GM21528 (cell line): ENCODE data around the gene OTUB2.
A peak's percentile ranks its signal among the peaks of the same experiment; 100 is the strongest.
"Not testable (repeated sequence)": the region's sequence is repeated elsewhere in the genome, so short reads cannot be mapped to it uniquely, and the experiment has no call there.

Experiments
- ATAC-seq: cut with Tn5 transposase; IDR thresholded peaks from one replicate; pipeline ENCODE4 v1.9.1; 2021; ENCODE audit warnings: mild to moderate bottlenecking, moderate library complexity; ENCODE audit not compliant: unreplicated experiment, low FRiP score

Gene OTUB2

GRCh38 chr14:94052199-94052598 lies 26.1 kb downstream of the OTUB2 start:
- ATAC-seq, result no peak

GRCh38 chr14:94052662-94053061 lies 26.5 kb downstream of the OTUB2 start:
- ATAC-seq, result no peak

- ATAC-seq, result no peak
These were observed 28.3 kb downstream of the OTUB2 start for GRCh38 chr14:94054401-94054800.

GRCh38 chr14:94054936-94055335 lies 28.8 kb downstream of the OTUB2 start:
- ATAC-seq, result no peak

- ATAC-seq, result peak; percentile 77
These were observed 30.6 kb downstream of the OTUB2 start for GRCh38 chr14:94056579-94057308.

- no peak for ATAC-seq
These were observed 32.1 kb downstream of the OTUB2 start for GRCh38 chr14:94058128-94058673.

GRCh38 chr14:94058674-94059138 lies 32.6 kb downstream of the OTUB2 start:
- ATAC-seq, result no peak

GRCh38 chr14:94059998-94060397 lies 33.9 kb downstream of the OTUB2 start:
- no peak for ATAC-seq

- no peak for ATAC-seq
These were observed 36.3 kb downstream of the OTUB2 start for GRCh38 chr14:94062344-94062940.

GRCh38 chr14:94066089-94066676 lies 40.0 kb downstream of the OTUB2 start:
- ATAC-seq, result no peak

GRCh38 chr14:94072076-94072475 lies 45.9 kb downstream of the OTUB2 start:
- ATAC-seq, result not testable (repeated sequence)

GRCh38 chr14:94074534-94074933 lies 48.4 kb downstream of the OTUB2 start:
- no peak for ATAC-seq

- no peak for ATAC-seq
These were observed 48.9 kb downstream of the OTUB2 start for GRCh38 chr14:94075008-94075407.

- ATAC-seq, result no peak
These were observed 51.1 kb downstream of the OTUB2 start for GRCh38 chr14:94077111-94077821.

- ATAC-seq, result no peak
These were observed 51.7 kb downstream of the OTUB2 start for GRCh38 chr14:94077823-94078222.

- ATAC-seq, result no peak
These were observed 53.9 kb downstream of the OTUB2 start for GRCh38 chr14:94079891-94080620.

GRCh38 chr14:94080621-94081385 lies 54.7 kb downstream of the OTUB2 start, which contains the start of the genes DDX24 and IFI27L1:
DDX24 (minus strand) TSS chr14:94081202; CDS start chr14:94079742, 1,460 bp downstream.
IFI27L1 (plus strand) TSS chr14:94081310; CDS start chr14:94096938, 15,628 bp downstream.
- ATAC-seq, result peak; percentile 98

- ATAC-seq, result peak; percentile 32
These were observed 55.3 kb downstream of the OTUB2 start for GRCh38 chr14:94081386-94081820.

- ATAC-seq, result no peak
These were observed 61.8 kb downstream of the OTUB2 start for GRCh38 chr14:94087891-94088290.
